ENCODE data around the gene MARCKS. TPM values are rescaled to one million over a fixed set of nuclear protein-coding genes. Genes with fewer than 3 reads are reported as not detected.

The MARCKS gene
- total RNA-seq, 1 donor from 2014 or later = 442 TPM

DNA sequence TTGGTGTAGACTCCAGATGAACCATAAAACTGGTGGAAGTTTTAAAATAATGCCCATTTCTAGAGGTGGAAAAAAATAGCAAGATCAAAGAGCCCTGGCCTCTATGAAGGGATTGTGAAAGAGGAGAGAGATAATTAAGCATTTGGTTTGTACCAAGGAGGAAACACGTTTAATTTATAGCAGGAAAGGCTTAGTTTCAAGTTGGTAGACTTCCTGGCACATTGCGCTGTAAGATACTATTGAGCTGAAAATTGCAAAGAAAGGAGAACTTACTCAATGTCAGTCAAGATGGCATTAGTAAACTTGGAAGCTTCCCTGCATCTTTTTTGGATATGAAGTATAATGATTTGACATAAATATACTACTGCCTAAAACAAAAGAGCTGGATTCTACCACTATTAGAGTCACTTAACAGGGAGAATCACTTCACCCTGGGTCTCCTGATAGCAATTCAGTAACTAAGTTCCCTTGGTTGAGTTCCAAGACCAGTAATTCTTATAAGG is 24.4 kb downstream of the MARCKS start:
- Mint-ChIP-seq H3K27me3 (ENCODE audit: unreplicated experiment) (no peaks in the 10 kb centered on the region), H3K9me3 (ENCODE audit: unreplicated experiment) (no peaks in the 10 kb centered on the region), H3K27ac (ENCODE audit: unreplicated experiment) (no peak overlapping the region), H3K36me3 (ENCODE audit: unreplicated experiment) (no peaks in the 10 kb centered on the region), H3K4me1 (ENCODE audit: low read depth, unreplicated experiment) (no peaks in the 10 kb centered on the region), H3K4me3 (ENCODE audit: unreplicated experiment) (no peak overlapping the region)
- no peak for DNase-seq
- TF ChIP-seq, protein P1, sequence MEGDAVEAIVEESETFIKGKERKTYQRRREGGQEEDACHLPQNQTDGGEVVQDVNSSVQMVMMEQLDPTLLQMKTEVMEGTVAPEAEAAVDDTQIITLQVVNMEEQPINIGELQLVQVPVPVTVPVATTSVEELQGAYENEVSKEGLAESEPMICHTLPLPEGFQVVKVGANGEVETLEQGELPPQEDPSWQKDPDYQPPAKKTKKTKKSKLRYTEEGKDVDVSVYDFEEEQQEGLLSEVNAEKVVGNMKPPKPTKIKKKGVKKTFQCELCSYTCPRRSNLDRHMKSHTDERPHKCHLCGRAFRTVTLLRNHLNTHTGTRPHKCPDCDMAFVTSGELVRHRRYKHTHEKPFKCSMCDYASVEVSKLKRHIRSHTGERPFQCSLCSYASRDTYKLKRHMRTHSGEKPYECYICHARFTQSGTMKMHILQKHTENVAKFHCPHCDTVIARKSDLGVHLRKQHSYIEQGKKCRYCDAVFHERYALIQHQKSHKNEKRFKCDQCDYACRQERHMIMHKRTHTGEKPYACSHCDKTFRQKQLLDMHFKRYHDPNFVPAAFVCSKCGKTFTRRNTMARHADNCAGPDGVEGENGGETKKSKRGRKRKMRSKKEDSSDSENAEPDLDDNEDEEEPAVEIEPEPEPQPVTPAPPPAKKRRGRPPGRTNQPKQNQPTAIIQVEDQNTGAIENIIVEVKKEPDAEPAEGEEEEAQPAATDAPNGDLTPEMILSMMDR (IDR thresholded peaks at IDR 0.05; ENCODE audit: partially characterized antibody, unreplicated experiment) = no peak

DNA sequence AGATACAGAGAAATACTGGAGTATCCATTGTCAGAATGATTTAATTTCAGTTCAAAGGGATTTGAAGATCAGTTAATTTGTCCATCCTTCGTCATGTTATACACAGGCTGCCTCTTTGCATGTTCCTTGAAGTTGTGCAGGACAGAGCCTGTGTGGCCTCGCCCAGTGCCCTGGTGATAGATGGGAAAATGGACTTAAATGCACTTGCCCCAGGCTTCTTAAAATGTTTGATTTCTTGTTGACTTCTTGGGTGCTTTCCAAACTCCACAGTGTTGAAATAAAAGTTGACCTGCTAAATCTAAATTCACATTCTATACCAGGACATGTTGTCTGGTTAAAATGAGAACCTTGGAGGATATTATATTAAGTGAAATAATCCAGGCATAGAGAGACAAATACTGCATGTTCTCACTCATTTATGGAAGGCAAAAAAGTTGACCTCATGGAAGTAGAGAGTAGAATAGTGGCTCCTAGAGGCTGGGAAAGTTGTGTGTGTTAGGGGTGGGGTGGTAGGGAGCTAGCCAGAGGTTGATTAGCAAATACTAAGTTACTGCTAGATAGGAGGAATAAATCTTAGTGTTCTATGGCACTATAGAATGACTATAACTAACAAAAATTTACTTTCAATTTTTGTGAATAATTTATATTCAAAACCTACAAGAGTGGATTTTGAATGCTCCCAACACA is 25.3 kb downstream of the MARCKS start:
- Mint-ChIP-seq H3K27ac (ENCODE audit: unreplicated experiment) (no peak overlapping the region), H3K27me3 (ENCODE audit: unreplicated experiment) (no peaks in the 10 kb centered on the region), H3K9me3 (ENCODE audit: unreplicated experiment) (no peaks in the 10 kb centered on the region), H3K4me3 (ENCODE audit: unreplicated experiment) (no peak overlapping the region), H3K4me1 (ENCODE audit: low read depth, unreplicated experiment) (no peaks in the 10 kb centered on the region), H3K36me3 (ENCODE audit: unreplicated experiment) (no peaks in the 10 kb centered on the region)
- TF ChIP-seq, protein P1 (IDR thresholded peaks at IDR 0.05; ENCODE audit: partially characterized antibody, unreplicated experiment) = no peak
- DNase-seq = no peak

DNA sequence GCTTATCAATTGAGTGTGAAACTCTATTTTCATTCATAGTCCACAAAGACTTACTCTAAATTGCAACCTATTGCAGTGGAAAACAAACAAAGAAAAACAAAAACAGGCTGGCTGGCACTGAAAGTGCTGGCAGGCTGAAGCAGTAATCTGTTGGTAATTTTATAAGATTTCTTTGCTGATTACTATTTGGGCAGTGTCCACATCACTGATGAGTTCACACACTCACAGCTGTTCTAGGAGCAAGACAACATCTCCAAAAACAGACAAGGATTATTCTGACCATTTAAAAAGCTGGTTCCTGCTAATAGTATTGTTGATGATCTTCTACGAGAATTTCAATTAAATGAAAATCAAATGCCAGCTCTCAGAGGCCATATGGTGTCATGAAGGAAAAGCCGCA is 26.9 kb downstream of the MARCKS start:
- Mint-ChIP-seq H3K4me3 (ENCODE audit: unreplicated experiment) (no peak overlapping the region), H3K36me3 (ENCODE audit: unreplicated experiment) (no peaks in the 10 kb centered on the region), H3K9me3 (ENCODE audit: unreplicated experiment) (no peaks in the 10 kb centered on the region), H3K27ac (ENCODE audit: unreplicated experiment) (no peak overlapping the region), H3K27me3 (ENCODE audit: unreplicated experiment) (no peaks in the 10 kb centered on the region), H3K4me1 (ENCODE audit: low read depth, unreplicated experiment) (no peaks in the 10 kb centered on the region)
- no peak for DNase-seq
- TF ChIP-seq, protein P1 (IDR thresholded peaks at IDR 0.05; ENCODE audit: partially characterized antibody, unreplicated experiment) = no peak

DNA sequence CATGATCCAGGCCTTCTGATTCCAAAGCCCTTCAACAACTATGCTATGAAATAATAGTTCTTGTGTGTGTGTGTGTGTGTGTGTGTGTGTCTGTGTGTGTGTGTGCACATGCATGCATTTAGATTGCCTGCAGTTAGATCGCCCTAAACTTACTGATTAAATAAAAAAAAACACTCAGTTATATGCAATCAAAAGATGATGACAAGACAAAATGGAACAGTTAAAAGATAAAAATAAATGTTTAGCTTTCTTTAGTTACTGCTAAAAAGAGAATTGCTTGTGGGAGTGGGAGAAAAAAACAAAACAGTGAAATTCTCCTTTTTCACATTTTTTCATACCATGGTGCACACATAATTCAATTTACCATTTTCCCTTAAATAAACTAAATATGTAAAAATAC is 29.4 kb downstream of the MARCKS start:
- H3K4me3 Mint-ChIP-seq (ENCODE audit: unreplicated experiment) = no peak overlapping the region
- H3K27me3 Mint-ChIP-seq (ENCODE audit: unreplicated experiment) = no peaks in the 10 kb centered on the region
- DNase-seq = no peak
- H3K9me3 Mint-ChIP-seq (ENCODE audit: unreplicated experiment) = no peaks in the 10 kb centered on the region
- TF ChIP-seq, protein P1 (IDR thresholded peaks at IDR 0.05; ENCODE audit: partially characterized antibody, unreplicated experiment) = no peak
- peaks cover 3% of the 10 kb centered on the region for H3K36me3 Mint-ChIP-seq (ENCODE audit: unreplicated experiment)
- no peaks in the 10 kb centered on the region for H3K4me1 Mint-ChIP-seq (ENCODE audit: low read depth, unreplicated experiment)
- H3K27ac Mint-ChIP-seq (ENCODE audit: unreplicated experiment) = no peak overlapping the region

DNA sequence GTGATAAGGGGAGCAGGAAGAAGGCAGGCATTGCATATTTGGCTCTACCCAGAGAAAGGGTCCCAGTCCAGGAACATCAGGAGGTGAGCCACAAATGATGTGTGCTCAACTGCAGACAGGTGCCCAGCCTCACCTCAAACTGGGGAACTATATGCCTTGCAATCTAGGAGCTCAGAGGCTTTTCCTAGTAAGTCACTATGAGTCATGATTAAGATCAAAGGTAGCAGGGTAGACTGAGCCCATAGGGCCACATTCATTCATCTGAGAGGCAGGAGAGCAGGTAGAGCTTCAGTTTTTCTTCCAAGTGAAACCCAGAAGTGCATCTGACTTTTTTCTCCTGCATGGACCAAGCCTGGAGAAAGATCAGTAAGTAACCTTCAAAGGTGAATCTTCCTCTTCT is 31.3 kb downstream of the MARCKS start:
- TF ChIP-seq, protein P1 (IDR thresholded peaks at IDR 0.05; ENCODE audit: partially characterized antibody, unreplicated experiment) = no peak
- H3K4me3 Mint-ChIP-seq (ENCODE audit: unreplicated experiment) = no peak overlapping the region
- no peaks in the 10 kb centered on the region for H3K27me3 Mint-ChIP-seq (ENCODE audit: unreplicated experiment)
- peaks cover 10% of the 10 kb centered on the region for H3K36me3 Mint-ChIP-seq (ENCODE audit: unreplicated experiment)
- H3K9me3 Mint-ChIP-seq (ENCODE audit: unreplicated experiment) = no peaks in the 10 kb centered on the region
- no peak overlapping the region for H3K27ac Mint-ChIP-seq (ENCODE audit: unreplicated experiment)
- no peaks in the 10 kb centered on the region for H3K4me1 Mint-ChIP-seq (ENCODE audit: low read depth, unreplicated experiment)
- DNase-seq = no peak
